Stomach smooth muscle (tissue), 2 donors: ENCODE data around the gene RPGR.

Experiments used
- H3K27ac ChIP-seq: one replicate; pipeline ENCODE4 v1.7.0; 2013; ENCODE audit warnings: mild to moderate bottlenecking, low read length, inconsistent platforms
- H3K27me3 ChIP-seq, 2 donors: one replicate each; pipeline ENCODE4 v1.7.0; 2013; ENCODE audit warnings: low read length in 2 of 2; ENCODE audit not compliant: insufficient read depth in 2 of 2, control insufficient read depth in 1 of 2
- H3K36me3 ChIP-seq, 2 donors: one replicate each; pipeline ENCODE4 v1.7.0; 2013; ENCODE audit warnings: low read length in 2 of 2; ENCODE audit not compliant: control insufficient read depth in 2 of 2, insufficient read depth in 2 of 2
- H3K4me1 ChIP-seq: one replicate; pipeline ENCODE4 v1.7.0; 2013; ENCODE audit warnings: low read length; ENCODE audit not compliant: control insufficient read depth, insufficient read depth
- H3K4me3 ChIP-seq, 2 donors: one replicate each; pipeline ENCODE4 v1.7.0; 2013; ENCODE audit warnings: low read length in 2 of 2
- H3K9ac ChIP-seq, 2 donors: one replicate each; pipeline ENCODE4 v1.7.0; 2013; ENCODE audit warnings: low read length in 2 of 2, mild to moderate bottlenecking in 1 of 2
- H3K9me3 ChIP-seq, 2 donors: one replicate each; pipeline ENCODE4 v1.7.0; 2013; ENCODE audit warnings: low read length in 2 of 2; ENCODE audit not compliant: control insufficient read depth in 2 of 2
- donor health status: healthy.
- donor health status: Pancreatic carcinoma.

The RPGR gene

DNA sequence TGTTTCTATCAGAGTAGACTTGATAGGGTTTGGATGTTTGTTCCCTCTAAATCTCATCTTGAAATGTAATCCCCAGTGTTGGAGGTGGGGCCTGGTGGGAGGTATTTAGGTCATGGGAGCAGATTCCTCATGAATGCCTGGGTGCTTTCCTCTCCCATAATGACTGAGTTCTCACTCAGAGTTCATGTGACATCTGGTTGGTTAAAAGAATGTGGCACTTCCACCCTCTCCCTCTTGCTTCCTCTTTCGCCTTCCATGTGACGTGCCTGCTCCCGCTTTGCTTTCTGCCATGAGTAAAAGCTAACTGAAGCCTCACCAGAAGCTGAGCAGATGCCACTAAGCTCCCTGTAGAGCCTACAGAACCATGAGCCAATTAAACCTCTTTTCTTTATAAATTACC is 59.3 kb downstream of the RPGR start:
- Histone ChIP-seq H3K27me3 (no peaks in the 10 kb centered on the region), H3K27ac (no peak overlapping the region), H3K4me1 (no peaks in the 10 kb centered on the region), H3K36me3 (no peaks in the 10 kb centered on the region), H3K4me3 (no peak overlapping the region), H3K9me3 (no peaks in the 10 kb centered on the region), H3K9ac (no peak overlapping the region)

DNA sequence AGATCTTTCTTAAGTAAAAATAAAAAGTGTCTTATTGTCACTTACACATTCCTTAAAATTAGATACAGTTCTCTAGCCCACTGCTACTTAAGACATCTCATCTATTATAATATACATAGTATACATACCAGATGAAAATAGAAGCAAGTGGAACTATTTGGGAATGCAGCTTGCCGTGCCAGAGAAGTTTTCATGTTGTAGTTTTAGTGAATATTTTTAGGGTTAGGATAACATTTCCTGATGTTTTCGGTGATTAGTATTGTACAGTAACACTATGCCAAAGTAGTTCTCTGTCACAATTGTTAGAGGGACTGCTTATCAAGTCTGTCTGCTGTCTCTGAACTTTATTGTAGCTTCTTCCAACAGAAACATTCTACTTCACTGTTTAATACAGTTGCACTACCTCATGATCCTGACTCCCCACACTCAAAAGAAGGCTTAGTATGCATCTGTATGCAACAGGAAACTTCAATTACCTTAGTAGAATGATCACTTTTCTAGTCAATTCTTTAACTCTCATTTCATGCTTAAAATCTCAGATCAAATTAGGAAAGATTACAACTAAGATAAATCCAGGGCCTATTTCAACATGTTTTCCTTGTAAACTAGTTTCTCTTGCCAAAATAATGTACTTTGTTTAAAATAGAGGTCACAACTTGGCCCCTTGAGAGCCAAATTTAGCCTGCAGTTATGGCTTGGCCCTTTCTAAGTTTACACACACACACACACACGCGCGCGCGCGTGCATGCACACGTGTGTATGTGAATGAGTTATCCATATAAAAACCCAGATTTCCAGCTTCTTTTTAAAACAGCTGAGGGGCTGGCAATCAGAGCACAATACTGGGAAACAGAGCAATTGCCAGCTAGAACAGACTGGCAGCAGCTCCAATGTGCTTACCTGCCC is 64.3 kb downstream of the RPGR start:
- H3K4me3 ChIP-seq, result no peak overlapping the region
- H3K9ac ChIP-seq, result no peak overlapping the region
- no peaks in the 10 kb centered on the region for H3K36me3 ChIP-seq
- no peaks in the 10 kb centered on the region for H3K27me3 ChIP-seq
- H3K9me3 ChIP-seq, result no peaks in the 10 kb centered on the region
- H3K4me1 ChIP-seq, result no peaks in the 10 kb centered on the region
- no peak overlapping the region for H3K27ac ChIP-seq

GRCh38 chrX:38260231-38260630 is 67.1 kb downstream of the RPGR start:
- H3K36me3 ChIP-seq, result no peaks in the 10 kb centered on the region
- H3K4me1 ChIP-seq, result no peaks in the 10 kb centered on the region
- no peak overlapping the region for H3K9ac ChIP-seq
- no peaks in the 10 kb centered on the region for H3K9me3 ChIP-seq
- no peak overlapping the region for H3K4me3 ChIP-seq
- no peak overlapping the region for H3K27ac ChIP-seq
- H3K27me3 ChIP-seq, result peaks cover 0 to 3% of the 10 kb centered on the region in 2 donors

GRCh38 chrX:38256019-38256418 is 71.3 kb downstream of the RPGR start:
- H3K4me3 ChIP-seq, result no peak overlapping the region
- H3K9me3 ChIP-seq, result no peaks in the 10 kb centered on the region
- H3K9ac ChIP-seq, result no peak overlapping the region
- H3K27ac ChIP-seq, result no peak overlapping the region
- H3K36me3 ChIP-seq, result no peaks in the 10 kb centered on the region
- H3K4me1 ChIP-seq, result no peaks in the 10 kb centered on the region
- H3K27me3 ChIP-seq, result peaks cover 0 to 3% of the 10 kb centered on the region in 2 donors

DNA sequence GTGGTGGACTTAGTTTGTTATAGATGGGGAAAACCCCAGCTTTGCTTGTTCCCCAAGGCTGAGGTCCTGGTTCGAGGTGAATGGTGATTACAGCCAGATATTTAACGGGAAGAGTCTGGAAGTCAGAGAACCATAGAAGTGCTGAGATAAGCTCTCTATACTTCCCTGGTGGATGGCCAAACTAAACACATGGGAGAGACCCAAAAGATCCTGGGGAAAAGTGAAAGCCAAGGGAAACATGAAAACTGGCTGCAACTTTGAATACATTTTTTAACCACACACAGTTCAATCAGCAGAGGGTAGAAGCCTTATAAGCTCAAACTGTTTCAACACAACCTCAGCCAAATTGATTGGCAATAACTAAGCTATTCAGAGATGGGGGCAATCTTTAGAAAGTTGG is 77.3 kb downstream of the RPGR start:
- Histone ChIP-seq H3K9ac (no peak overlapping the region), H3K36me3 (no peaks in the 10 kb centered on the region), H3K4me3 (no peak overlapping the region), H3K27me3 (no peaks in the 10 kb centered on the region), H3K9me3 (no peaks in the 10 kb centered on the region), H3K27ac (no peak overlapping the region), H3K4me1 (no peaks in the 10 kb centered on the region)

DNA sequence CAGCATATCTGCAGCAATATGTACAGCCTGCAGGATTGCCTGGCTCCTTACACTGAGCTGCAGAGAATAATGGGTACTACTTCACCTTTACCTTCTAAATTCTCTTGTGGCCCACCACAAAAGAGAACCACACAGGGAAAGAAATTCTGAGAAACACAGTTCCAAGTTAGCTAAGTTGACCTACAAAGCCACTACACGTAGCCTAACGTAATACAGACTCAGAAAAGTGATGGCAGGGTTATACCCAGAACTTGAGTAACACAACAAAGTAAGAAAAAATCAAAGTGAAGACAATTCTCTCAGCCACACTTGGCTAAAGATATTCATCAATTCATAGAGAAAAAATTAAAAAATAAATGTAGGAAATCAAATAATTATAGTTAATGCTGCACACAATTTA is 80.3 kb downstream of the RPGR start:
- Histone ChIP-seq H3K4me1 (no peaks in the 10 kb centered on the region), H3K9me3 (no peaks in the 10 kb centered on the region), H3K36me3 (no peaks in the 10 kb centered on the region), H3K27me3 (no peaks in the 10 kb centered on the region), H3K9ac (no peak overlapping the region), H3K4me3 (no peak overlapping the region), H3K27ac (no peak overlapping the region)

- no peaks in the 10 kb centered on the region for H3K36me3 ChIP-seq
- H3K4me1 ChIP-seq, result no peaks in the 10 kb centered on the region
- H3K27me3 ChIP-seq, result peaks cover 0 to 2% of the 10 kb centered on the region in 2 donors
- no peaks in the 10 kb centered on the region for H3K9me3 ChIP-seq
- no peak overlapping the region for H3K9ac ChIP-seq
- H3K4me3 ChIP-seq, result no peak overlapping the region
- H3K27ac ChIP-seq, result no peak overlapping the region
Measured at GRCh38 chrX:38240541-38240940, 86.8 kb downstream of the RPGR start.

GRCh38 chrX:38236901-38237615 is 90.3 kb downstream of the RPGR start:
- Histone ChIP-seq H3K4me1 (peaks cover 3% of the 10 kb centered on the region), H3K27ac (no peak overlapping the region), H3K36me3 (no peaks in the 10 kb centered on the region), H3K9me3 (no peaks in the 10 kb centered on the region), H3K27me3 (peaks cover 0 to 2% of the 10 kb centered on the region in 2 donors), H3K9ac (no peak overlapping the region), H3K4me3 (no peak overlapping the region)

- H3K36me3 ChIP-seq, result no peaks in the 10 kb centered on the region
- no peak overlapping the region for H3K4me3 ChIP-seq
- no peak overlapping the region for H3K27ac ChIP-seq
- peaks cover 0 to 2% of the 10 kb centered on the region in 2 donors for H3K27me3 ChIP-seq
- H3K9ac ChIP-seq, result no peak overlapping the region
- no peaks in the 10 kb centered on the region for H3K9me3 ChIP-seq
- H3K4me1 ChIP-seq, result peaks cover 3% of the 10 kb centered on the region
Measured at GRCh38 chrX:38233891-38234667, 93.2 kb downstream of the RPGR start.

DNA sequence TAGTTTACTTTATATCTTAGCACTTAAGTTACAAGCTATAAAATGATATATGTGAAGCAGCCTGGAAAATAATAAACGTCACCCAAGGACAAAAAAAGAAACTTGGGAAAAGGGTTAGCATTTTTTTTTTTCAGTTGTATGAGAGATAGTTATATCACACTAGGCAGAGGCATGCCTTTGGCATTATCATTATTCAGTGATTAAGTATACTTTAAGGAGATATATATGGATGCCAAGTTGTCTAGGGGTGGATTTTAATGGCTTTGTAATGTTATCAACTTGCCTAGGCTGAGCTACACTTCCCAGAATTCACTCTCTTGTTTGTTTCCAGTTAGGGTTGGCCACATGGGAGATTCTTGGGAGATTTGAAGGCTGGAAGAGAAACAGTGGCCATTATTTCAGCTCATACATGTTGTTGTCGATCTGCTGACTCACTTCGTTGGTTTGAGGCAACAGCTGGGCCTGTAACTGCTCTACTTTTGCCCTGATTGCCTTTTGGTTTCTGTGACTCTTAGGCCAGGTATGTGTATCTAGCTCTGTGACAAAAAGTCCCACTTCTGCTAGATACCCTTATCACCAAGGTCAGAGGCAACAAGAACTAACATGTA is 95.1 kb downstream of the RPGR start:
- no peaks in the 10 kb centered on the region for H3K9me3 ChIP-seq
- H3K9ac ChIP-seq, result no peak overlapping the region
- H3K4me3 ChIP-seq, result no peak overlapping the region
- H3K27me3 ChIP-seq, result no peaks in the 10 kb centered on the region
- no peaks in the 10 kb centered on the region for H3K36me3 ChIP-seq
- peaks cover 3% of the 10 kb centered on the region for H3K4me1 ChIP-seq
- no peak overlapping the region for H3K27ac ChIP-seq
